SK-N-SH treated with all-trans-retinoic acid at 6 μM for 48 hours (cell line): ENCODE measurements around the gene CRY1.
A peak's percentile ranks its signal among the peaks of the same experiment; 100 is the strongest.

Experiments
- ARNTL ChIP-seq: fragments of 450-650 bp; formaldehyde crosslinking; IDR thresholded peaks from 2 replicates; pipeline ENCODE4 v1.5.0; 2020; ENCODE audit warnings: low read depth, mild to moderate bottlenecking, moderate library complexity, borderline replicate concordance
- BACH2 ChIP-seq: fragments of 250-450 bp; sonication (Bioruptor Pico); IDR thresholded peaks from 2 replicates; pipeline ENCODE4 v1.9.0; 2021; ENCODE audit warnings: mild to moderate bottlenecking, borderline replicate concordance
- CSRNP3 ChIP-seq: fragments of 250-450 bp; sonication (Bioruptor Pico); IDR thresholded peaks from 2 replicates; pipeline ENCODE4 v1.5.1; 2021; ENCODE audit warnings: mild to moderate bottlenecking, moderate library complexity
- ESRRG ChIP-seq: fragments of 250-450 bp; sonication (Bioruptor Pico); IDR thresholded peaks from 2 replicates; pipeline ENCODE4 v1.6.1; 2021; ENCODE audit warnings: mild to moderate bottlenecking
- GLIS3 ChIP-seq: fragments of 250-450 bp; sonication (Bioruptor Pico); IDR thresholded peaks from 2 replicates; pipeline ENCODE4 v1.5.0; 2020; ENCODE audit warnings: mild to moderate bottlenecking, moderate library complexity
- ISL1 ChIP-seq: fragments of 250-450 bp; sonication (Bioruptor Pico); IDR thresholded peaks from 2 replicates; pipeline ENCODE4 v2.1.2; 2022; ENCODE audit warnings: mild to moderate bottlenecking, moderate library complexity
- PPARA ChIP-seq: fragments of 250-450 bp; sonication (Bioruptor Pico); IDR thresholded peaks from 2 replicates; pipeline ENCODE4 v1.5.0; 2020; ENCODE audit warnings: mild to moderate bottlenecking, borderline replicate concordance
- RARB ChIP-seq: fragments of 250-450 bp; sonication (Bioruptor Pico); IDR thresholded peaks from 2 replicates; pipeline ENCODE4 v1.8.0; 2021; ENCODE audit warnings: mild to moderate bottlenecking, moderate library complexity
- TOX ChIP-seq: fragments of 250-450 bp; sonication (Bioruptor Pico); IDR thresholded peaks from 2 replicates; pipeline ENCODE4 v1.8.0; 2021; ENCODE audit warnings: mild to moderate bottlenecking, moderate library complexity, borderline replicate concordance
- TSHZ2 ChIP-seq: fragments of 250-450 bp; sonication (Bioruptor Pico); IDR thresholded peaks from 2 replicates; pipeline ENCODE4 v1.5.0; 2020; ENCODE audit warnings: mild to moderate bottlenecking, moderate library complexity
- ZC3H10 ChIP-seq: fragments of 250-450 bp; sonication (Bioruptor Pico); IDR thresholded peaks from 2 replicates; pipeline ENCODE4 v1.5.1; 2021; ENCODE audit warnings: mild to moderate bottlenecking, moderate library complexity
- ZFP3 ChIP-seq: fragments of 250-450 bp; sonication (Bioruptor Pico); IDR thresholded peaks from 2 replicates; pipeline ENCODE4 v1.5.0; 2020; ENCODE audit warnings: mild to moderate bottlenecking, moderate library complexity
- ZNF70 ChIP-seq: fragments of 450-650 bp; formaldehyde crosslinking; IDR thresholded peaks from 2 replicates; pipeline ENCODE4 v1.5.0; 2020; ENCODE audit warnings: mild to moderate bottlenecking, moderate library complexity
- ZNF8 ChIP-seq: fragments of 450-650 bp; formaldehyde crosslinking; IDR thresholded peaks from 2 replicates; pipeline ENCODE4 v1.5.0; 2020; ENCODE audit warnings: mild to moderate bottlenecking, moderate library complexity

GRCh38 chr12:107111314-107111713, 18.0 kb upstream of the CRY1 start:
- TF ChIP-seq TOX (CRISPR knock-in tag) (no peak), RARB (CRISPR knock-in tag) (no peak), ISL1 (CRISPR knock-in tag) (peak; percentile 56), PPARA (CRISPR knock-in tag) (no peak), ZFP3 (CRISPR knock-in tag) (no peak), ZNF8 (CRISPR knock-in tag) (no peak), ZC3H10 (CRISPR knock-in tag) (no peak), ZNF70 (CRISPR knock-in tag) (no peak), BACH2 (CRISPR knock-in tag) (no peak), ESRRG (CRISPR knock-in tag) (no peak), ARNTL (CRISPR knock-in tag) (no peak), GLIS3 (CRISPR knock-in tag) (no peak), CSRNP3 (CRISPR knock-in tag) (no peak), TSHZ2 (CRISPR knock-in tag) (no peak)
